Esophagus muscularis mucosa (tissue), 3 donors: Measurements from ENCODE around the gene ARHGAP8.

Experiments
- POLR2AphosphoS5 ChIP-seq, 2 donors: sonication (generic); formaldehyde crosslinking; IDR thresholded peaks; one replicate each; pipeline ENCODE4 v1.6.1; 2017; ENCODE audit warnings: antibody characterized with exemption in 2 of 2
- TF ChIP-seq, protein P1 (sequence below), 3 experiments: fragments of 200-600 bp in 2 of 3; fragments of 450-650 bp in 1 of 3; sonication (generic) in 2 of 3; IDR thresholded peaks; one replicate each; pipeline ENCODE4 v1.5.1; 2017 to 2019; ENCODE audit warnings: antibody characterized with exemption in 3 of 3, mild to moderate bottlenecking in 2 of 3, moderate library complexity in 1 of 3

DNA sequence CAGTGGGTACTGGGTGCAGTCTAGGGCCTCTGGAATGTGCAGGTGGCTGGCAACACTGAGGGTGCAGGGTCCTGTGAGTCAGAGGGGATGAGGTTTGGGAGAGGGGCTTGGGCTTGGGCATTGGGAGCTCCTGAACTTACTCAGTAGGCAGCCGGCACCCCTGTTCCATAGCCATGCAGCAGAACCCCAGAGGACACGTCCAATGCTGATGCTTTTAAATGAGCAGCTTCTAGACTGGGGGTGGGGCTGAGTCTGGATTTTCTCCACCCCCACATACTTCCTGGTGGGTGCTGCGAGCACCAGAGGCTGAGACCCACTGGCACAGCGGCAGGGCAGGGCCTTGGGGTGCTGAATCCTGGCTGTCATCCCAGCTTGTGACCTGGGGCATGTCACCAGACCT is 71.4 kb downstream of the ARHGAP8 start:
- TF ChIP-seq, protein P1, sequence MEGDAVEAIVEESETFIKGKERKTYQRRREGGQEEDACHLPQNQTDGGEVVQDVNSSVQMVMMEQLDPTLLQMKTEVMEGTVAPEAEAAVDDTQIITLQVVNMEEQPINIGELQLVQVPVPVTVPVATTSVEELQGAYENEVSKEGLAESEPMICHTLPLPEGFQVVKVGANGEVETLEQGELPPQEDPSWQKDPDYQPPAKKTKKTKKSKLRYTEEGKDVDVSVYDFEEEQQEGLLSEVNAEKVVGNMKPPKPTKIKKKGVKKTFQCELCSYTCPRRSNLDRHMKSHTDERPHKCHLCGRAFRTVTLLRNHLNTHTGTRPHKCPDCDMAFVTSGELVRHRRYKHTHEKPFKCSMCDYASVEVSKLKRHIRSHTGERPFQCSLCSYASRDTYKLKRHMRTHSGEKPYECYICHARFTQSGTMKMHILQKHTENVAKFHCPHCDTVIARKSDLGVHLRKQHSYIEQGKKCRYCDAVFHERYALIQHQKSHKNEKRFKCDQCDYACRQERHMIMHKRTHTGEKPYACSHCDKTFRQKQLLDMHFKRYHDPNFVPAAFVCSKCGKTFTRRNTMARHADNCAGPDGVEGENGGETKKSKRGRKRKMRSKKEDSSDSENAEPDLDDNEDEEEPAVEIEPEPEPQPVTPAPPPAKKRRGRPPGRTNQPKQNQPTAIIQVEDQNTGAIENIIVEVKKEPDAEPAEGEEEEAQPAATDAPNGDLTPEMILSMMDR (IDR thresholded peaks at IDR 0.05), result no peak
- no peak for TF ChIP-seq POLR2AphosphoS5 (IDR thresholded peaks at IDR 0.05)
